K562 (cell line): ENCODE data around the gene MAP3K12. TPM values are rescaled to one million over a fixed set of nuclear protein-coding genes. Genes with fewer than 3 reads are reported as not detected.
A peak's percentile ranks its signal among the peaks of the same experiment; 100 is the strongest.

Experiments used
- BRD9 ChIP-seq: fragments of 450-650 bp; IDR thresholded peaks from 2 replicates; pipeline ENCODE4 v1.6.1; 2018; ENCODE audit warnings: low read depth; ENCODE audit not compliant: partially characterized antibody
- CC2D1A ChIP-seq: fragments of 450-650 bp; IDR thresholded peaks from 2 replicates; pipeline ENCODE4 v1.6.1; 2017; ENCODE audit warnings: mild to moderate bottlenecking
- ERF ChIP-seq: fragments of 450-650 bp; formaldehyde crosslinking; IDR thresholded peaks from 2 replicates; pipeline ENCODE4 v1.4.0; 2020; ENCODE audit warnings: mild to moderate bottlenecking, mixed read lengths
- ETV1 ChIP-seq: fragments of 450-650 bp; conservative IDR thresholded peaks from 2 replicates; pipeline ENCODE4 v1.6.1; 2016; ENCODE audit warnings: missing genetic modification characterization, control low read depth, low read depth, missing compliant biosample characterization
- MEF2A ChIP-seq: IDR thresholded peaks from 2 replicates; pipeline ENCODE4 v1.6.1; 2011; ENCODE audit warnings: low read depth, mild to moderate bottlenecking, low read length, moderate library complexity; ENCODE audit not compliant: control insufficient read depth
- NEUROD1 ChIP-seq: fragments of 150-350 bp; IDR thresholded peaks from 2 replicates; pipeline ENCODE4 v1.6.1; 2014; ENCODE audit warnings: borderline replicate concordance, low read length, low read depth; ENCODE audit not compliant: partially characterized antibody
- PURB ChIP-seq: sonication (generic); formaldehyde crosslinking; IDR thresholded peaks from 2 replicates; pipeline ENCODE4 v1.9.0; 2021; ENCODE audit warnings: low read depth, mild to moderate bottlenecking, missing genetic modification reagents
- SMARCC2 ChIP-seq: fragments of 450-650 bp; IDR thresholded peaks from 2 replicates; pipeline ENCODE4 v1.6.1; 2017; ENCODE audit warnings: antibody characterized with exemption, moderate library complexity, mild to moderate bottlenecking, low read depth
- STAG1 ChIP-seq: sonication (generic); formaldehyde crosslinking; IDR thresholded peaks from 2 replicates; pipeline ENCODE4 v1.5.0; 2020; ENCODE audit warnings: missing genetic modification reagents, borderline replicate concordance
- ZBTB8A ChIP-seq: fragments of 450-650 bp; IDR thresholded peaks from 2 replicates; pipeline ENCODE4 v1.6.1; 2018; ENCODE audit warnings: mild to moderate bottlenecking, moderate library complexity; ENCODE audit not compliant: partially characterized antibody
- ZNF133 ChIP-seq: fragments of 250-450 bp; sonication (Bioruptor Pico); IDR thresholded peaks from 2 replicates; pipeline ENCODE4 v1.4.0; 2020; ENCODE audit warnings: mild to moderate bottlenecking
- ZNF551 ChIP-seq: fragments of 250-450 bp; sonication (Bioruptor Pico); IDR thresholded peaks from 2 replicates; pipeline ENCODE4 v1.5.0; 2021; ENCODE audit warnings: mild to moderate bottlenecking, moderate library complexity
- polyA plus RNA-seq, 8 experiments: library from polyadenylated mRNA; depleted of rRNA in 4 of 8; stranded (reverse) in 5 of 8; unstranded in 3 of 8; fragments of >200 nt; fragmentation: Nextera tagmentation in 2 of 8; fragmentation: Illumina TruSeq in 1 of 8; extraction: Ambion mirVana in 2 of 8; extraction: Trizol in 1 of 8; gene quantifications; 2 replicates each; pipeline versions ENCODE4 v1.2.1 to v1.2.3, GENCODE V29; 2011 to 2014; ENCODE audit warnings: inconsistent platforms in 1 of 8, missing spikeins in 1 of 8
- total RNA-seq, 7 experiments: library from RNA; depleted of rRNA in 6 of 7; stranded (reverse); fragments of >200 nt in 6 of 7; fragmentation: Illumina TruSeq in 2 of 7; extraction: Trizol in 2 of 7; gene quantifications; 2 replicates each; pipeline versions ENCODE4 v1.2.1 to v1.2.3, GENCODE V29; 2011 to 2021; ENCODE audit warnings: low replicate concordance in 1 of 7
- TF ChIP-seq, protein P1 (sequence below), 2 experiments: fragments of 450-650 bp in 1 of 2; sonication (generic) in 1 of 2; formaldehyde crosslinking in 1 of 2; IDR thresholded peaks; 2 replicates each; pipeline versions ENCODE4 v1.7.1 to v1.9.0; 2016 to 2022; ENCODE audit warnings: inconsistent platforms in 1 of 2, mild to moderate bottlenecking in 1 of 2, missing genetic modification reagents in 1 of 2
- TF ChIP-seq, protein P2 (sequence below): fragments of 250-450 bp; sonication (Bioruptor Pico); IDR thresholded peaks from 2 replicates; pipeline ENCODE4 v1.4.0; 2020; ENCODE audit warnings: mild to moderate bottlenecking, moderate library complexity, borderline replicate concordance
- TF ChIP-seq, protein P3 (sequence below): IDR thresholded peaks from 2 replicates; pipeline ENCODE4 v1.6.1; 2011; ENCODE audit not compliant: insufficient read length; ENCODE audit errors: extremely low read depth

The MAP3K12 gene
- total and polyA plus RNA-seq, 9 of the 15 experiments (the other 6 are each of a cell fraction or from before 2014, with no cell fraction given), result 0.10 to 2.4 (median 1.6) TPM

DNA sequence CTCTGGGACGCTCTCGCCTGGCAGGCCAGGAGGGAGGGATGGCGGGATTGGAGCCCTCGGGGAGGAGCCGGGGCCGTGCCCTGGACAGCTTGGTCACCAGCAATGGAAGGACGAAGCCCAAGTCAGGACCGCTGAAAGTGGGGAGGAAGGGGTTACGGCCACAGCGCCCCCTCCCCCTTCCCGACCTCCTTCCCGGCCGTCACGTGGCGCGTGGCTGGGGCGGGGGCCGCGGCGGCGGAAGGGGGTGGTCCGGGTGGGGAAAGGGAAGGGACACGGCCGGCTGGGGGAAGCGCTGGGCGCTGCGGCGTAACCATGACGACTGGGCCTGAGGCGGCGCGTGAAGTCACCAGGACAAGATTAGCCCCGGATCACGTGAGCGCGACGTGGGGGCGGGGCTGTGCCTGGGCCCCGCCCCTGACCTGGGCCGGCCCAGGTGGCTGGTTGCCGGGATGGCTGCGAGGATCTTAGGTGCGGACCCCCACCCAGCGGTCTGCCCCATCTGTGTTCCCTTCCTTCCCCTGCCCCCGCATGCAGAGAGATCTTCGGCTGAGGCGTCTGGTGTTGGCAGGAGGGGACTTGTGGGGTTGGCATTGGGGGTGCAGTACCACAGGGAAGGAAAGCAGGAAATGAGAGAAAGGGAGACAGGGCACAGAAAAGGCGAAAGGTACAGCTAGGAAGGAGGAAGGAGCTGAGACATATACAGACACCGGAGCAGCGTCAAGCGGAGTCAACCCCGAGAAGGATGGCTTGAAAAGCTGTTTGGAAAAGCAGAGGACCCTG is 6.2 kb downstream of the MAP3K12 start (continued):
- TF ChIP-seq, protein P1, sequence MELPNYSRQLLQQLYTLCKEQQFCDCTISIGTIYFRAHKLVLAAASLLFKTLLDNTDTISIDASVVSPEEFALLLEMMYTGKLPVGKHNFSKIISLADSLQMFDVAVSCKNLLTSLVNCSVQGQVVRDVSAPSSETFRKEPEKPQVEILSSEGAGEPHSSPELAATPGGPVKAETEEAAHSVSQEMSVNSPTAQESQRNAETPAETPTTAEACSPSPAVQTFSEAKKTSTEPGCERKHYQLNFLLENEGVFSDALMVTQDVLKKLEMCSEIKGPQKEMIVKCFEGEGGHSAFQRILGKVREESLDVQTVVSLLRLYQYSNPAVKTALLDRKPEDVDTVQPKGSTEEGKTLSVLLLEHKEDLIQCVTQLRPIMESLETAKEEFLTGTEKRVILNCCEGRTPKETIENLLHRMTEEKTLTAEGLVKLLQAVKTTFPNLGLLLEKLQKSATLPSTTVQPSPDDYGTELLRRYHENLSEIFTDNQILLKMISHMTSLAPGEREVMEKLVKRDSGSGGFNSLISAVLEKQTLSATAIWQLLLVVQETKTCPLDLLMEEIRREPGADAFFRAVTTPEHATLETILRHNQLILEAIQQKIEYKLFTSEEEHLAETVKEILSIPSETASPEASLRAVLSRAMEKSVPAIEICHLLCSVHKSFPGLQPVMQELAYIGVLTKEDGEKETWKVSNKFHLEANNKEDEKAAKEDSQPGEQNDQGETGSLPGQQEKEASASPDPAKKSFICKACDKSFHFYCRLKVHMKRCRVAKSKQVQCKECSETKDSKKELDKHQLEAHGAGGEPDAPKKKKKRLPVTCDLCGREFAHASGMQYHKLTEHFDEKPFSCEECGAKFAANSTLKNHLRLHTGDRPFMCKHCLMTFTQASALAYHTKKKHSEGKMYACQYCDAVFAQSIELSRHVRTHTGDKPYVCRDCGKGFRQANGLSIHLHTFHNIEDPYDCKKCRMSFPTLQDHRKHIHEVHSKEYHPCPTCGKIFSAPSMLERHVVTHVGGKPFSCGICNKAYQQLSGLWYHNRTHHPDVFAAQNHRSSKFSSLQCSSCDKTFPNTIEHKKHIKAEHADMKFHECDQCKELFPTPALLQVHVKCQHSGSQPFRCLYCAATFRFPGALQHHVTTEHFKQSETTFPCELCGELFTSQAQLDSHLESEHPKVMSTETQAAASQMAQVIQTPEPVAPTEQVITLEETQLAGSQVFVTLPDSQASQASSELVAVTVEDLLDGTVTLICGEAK (IDR thresholded peaks at IDR 0.05), result peak; percentile 31; the same call in 1 of the 2 replicates
- TF ChIP-seq, protein P1 (CRISPR knock-in tag; IDR thresholded peaks at IDR 0.05), result no peak
- TF ChIP-seq ZBTB8A (no peak), MEF2A (peak; percentile 93), CC2D1A (no peak), NEUROD1 (peak; percentile 51), STAG1 (CRISPR knock-in tag) (no peak), ZNF133 (CRISPR knock-in tag) (no peak), SMARCC2 (no peak), ETV1 (no peak), ZNF551 (CRISPR knock-in tag) (no peak), ERF (CRISPR knock-in tag) (no peak), PURB (CRISPR knock-in tag) (no peak), BRD9 (no peak)
- TF ChIP-seq, protein P2, sequence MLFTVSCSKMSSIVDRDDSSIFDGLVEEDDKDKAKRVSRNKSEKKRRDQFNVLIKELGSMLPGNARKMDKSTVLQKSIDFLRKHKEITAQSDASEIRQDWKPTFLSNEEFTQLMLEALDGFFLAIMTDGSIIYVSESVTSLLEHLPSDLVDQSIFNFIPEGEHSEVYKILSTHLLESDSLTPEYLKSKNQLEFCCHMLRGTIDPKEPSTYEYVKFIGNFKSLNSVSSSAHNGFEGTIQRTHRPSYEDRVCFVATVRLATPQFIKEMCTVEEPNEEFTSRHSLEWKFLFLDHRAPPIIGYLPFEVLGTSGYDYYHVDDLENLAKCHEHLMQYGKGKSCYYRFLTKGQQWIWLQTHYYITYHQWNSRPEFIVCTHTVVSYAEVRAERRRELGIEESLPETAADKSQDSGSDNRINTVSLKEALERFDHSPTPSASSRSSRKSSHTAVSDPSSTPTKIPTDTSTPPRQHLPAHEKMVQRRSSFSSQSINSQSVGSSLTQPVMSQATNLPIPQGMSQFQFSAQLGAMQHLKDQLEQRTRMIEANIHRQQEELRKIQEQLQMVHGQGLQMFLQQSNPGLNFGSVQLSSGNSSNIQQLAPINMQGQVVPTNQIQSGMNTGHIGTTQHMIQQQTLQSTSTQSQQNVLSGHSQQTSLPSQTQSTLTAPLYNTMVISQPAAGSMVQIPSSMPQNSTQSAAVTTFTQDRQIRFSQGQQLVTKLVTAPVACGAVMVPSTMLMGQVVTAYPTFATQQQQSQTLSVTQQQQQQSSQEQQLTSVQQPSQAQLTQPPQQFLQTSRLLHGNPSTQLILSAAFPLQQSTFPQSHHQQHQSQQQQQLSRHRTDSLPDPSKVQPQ, result no peak
- TF ChIP-seq, protein P3, sequence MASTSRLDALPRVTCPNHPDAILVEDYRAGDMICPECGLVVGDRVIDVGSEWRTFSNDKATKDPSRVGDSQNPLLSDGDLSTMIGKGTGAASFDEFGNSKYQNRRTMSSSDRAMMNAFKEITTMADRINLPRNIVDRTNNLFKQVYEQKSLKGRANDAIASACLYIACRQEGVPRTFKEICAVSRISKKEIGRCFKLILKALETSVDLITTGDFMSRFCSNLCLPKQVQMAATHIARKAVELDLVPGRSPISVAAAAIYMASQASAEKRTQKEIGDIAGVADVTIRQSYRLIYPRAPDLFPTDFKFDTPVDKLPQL, result no peak
